K562 treated with DMSO at 1 percent for 48 hours (cell line): ENCODE data around the gene OR6V1. TPM values are rescaled to one million over a fixed set of nuclear protein-coding genes. Genes with fewer than 3 reads are reported as not detected.

Experiments used
- total RNA-seq: library from RNA; unstranded; fragments of 300-600 nt; gene quantifications from 2 replicates; pipeline ENCODE4 v1.2.3, GENCODE V29; 2022; ENCODE audit warnings: low replicate concordance; ENCODE audit errors: extremely low read depth

Gene OR6V1
- total RNA-seq = not detected in 2 replicates

GRCh38 chr7:143052041-143052440 lies at the start of gene OR6V1:
OR6V1 (plus strand) TSS chr7:143052341; CDS start chr7:143052341, 0 bp downstream.

DNA sequence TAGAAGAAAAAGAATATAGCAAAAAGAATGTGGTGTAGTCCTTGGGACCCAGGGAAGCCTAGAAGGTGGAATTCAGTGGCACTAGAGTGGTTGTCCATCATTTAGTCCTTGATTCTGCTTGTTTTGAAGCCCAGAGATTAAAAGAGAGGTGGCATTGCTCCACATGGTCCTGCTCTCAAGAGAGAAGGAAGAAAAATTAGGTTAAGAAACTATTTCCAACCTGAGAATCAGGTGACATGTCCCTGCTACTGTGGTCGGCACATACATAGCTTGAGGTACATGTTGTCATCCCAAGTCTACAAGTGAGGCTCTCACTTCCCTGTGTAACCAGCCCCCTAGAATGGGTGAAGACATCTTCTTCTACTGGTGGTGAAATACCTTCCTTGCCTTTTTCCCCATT lies 25.1 kb upstream of the OR6V1 start, which contains the start of gene OR9A2:
TSS of gene OR9A2 (minus strand) at position 101 of the 400 bp plus-strand sequence. CDS start at position 101, 0 bp downstream.

Other genes starting within 250 kb of the OR6V1 start
- gene EPHB6, start 197.3 kb upstream of the OR6V1 start, total RNA-seq = not detected in 2 replicates
- gene TRPV6, start 166.6 kb upstream of the OR6V1 start, total RNA-seq = not detected in 2 replicates
- not detected in 2 replicates for gene TRPV5, start 118.6 kb upstream of the OR6V1 start, total RNA-seq
- gene LLCFC1, start 112.9 kb upstream of the OR6V1 start, total RNA-seq = not detected in 2 replicates
- gene KEL, start 90.0 kb upstream of the OR6V1 start, total RNA-seq = not detected in 2 replicates
- gene OR9A2, start 25.2 kb upstream of the OR6V1 start, total RNA-seq = not detected in 2 replicates
- not detected in 2 replicates for gene PIP, start 79.7 kb downstream of the OR6V1 start, total RNA-seq
- gene TAS2R39, start 131.1 kb downstream of the OR6V1 start, total RNA-seq = not detected in 2 replicates
- not detected in 2 replicates for gene TAS2R40, start 169.7 kb downstream of the OR6V1 start, total RNA-seq
- 397 TPM in 1 of 2 replicates, not detected in the other for gene GSTK1, start 211.1 kb downstream of the OR6V1 start, total RNA-seq
- not detected in 2 replicates for gene TMEM139, start 232.6 kb downstream of the OR6V1 start, total RNA-seq
- not detected in 2 replicates for gene CASP2, start 236.0 kb downstream of the OR6V1 start, total RNA-seq